WTC11 (cell line): Measurements from ENCODE around the gene EPHA1. TPM values are rescaled to one million over a fixed set of nuclear protein-coding genes. Genes with fewer than 3 reads are reported as not detected.
A peak's percentile ranks its signal among the peaks of the same experiment; 100 is the strongest.
"Not testable (repeated sequence)": the region's sequence is repeated elsewhere in the genome, so short reads cannot be mapped to it uniquely, and the experiment has no call there.

Experiments
- ATAC-seq: fragments of 200-7000 bp; cut with Tn5 transposase; 2 replicates; pipeline ENCODE4 v1.10.0; 2021; ENCODE audit warnings: mild to moderate bottlenecking, moderate library complexity
- CTCF ChIA-PET: fragments of 300-600 bp; sonication (Branson Sonifier 250); formaldehyde crosslinking; loops from one replicate; lab custom pipeline; 2021; ENCODE audit warnings: antibody characterized with exemption; lab: Charles Lee
- POLR2A ChIA-PET: fragments of 350-600 bp; sonication (Branson Sonifier 250); formaldehyde crosslinking; loops from one replicate; lab custom pipeline; 2021; ENCODE audit warnings: antibody characterized with exemption; lab: Charles Lee
- DNase-seq: peaks from one replicate; pipeline ENCODE4 v3.0.0; 2021; ENCODE audit warnings: low spot score
- H3K27ac Mint-ChIP-seq: 2 replicates; pipeline ENCODE4 v1.8.0; 2021; ENCODE audit warnings: mixed read lengths
- H3K27me3 Mint-ChIP-seq: 2 replicates; pipeline ENCODE4 v1.8.0; 2021; ENCODE audit warnings: low read depth, mild to moderate bottlenecking, moderate library complexity, mixed read lengths
- H3K36me3 Mint-ChIP-seq: 2 replicates; pipeline ENCODE4 v1.8.0; 2021; ENCODE audit warnings: mixed read lengths
- H3K4me1 Mint-ChIP-seq: 2 replicates; pipeline ENCODE4 v1.8.0; 2022; ENCODE audit warnings: mixed read lengths
- H3K4me3 Mint-ChIP-seq: 2 replicates; pipeline ENCODE4 v1.8.0; 2021; ENCODE audit warnings: mild to moderate bottlenecking, moderate library complexity, mixed read lengths
- H3K9me3 Mint-ChIP-seq: 2 replicates; pipeline ENCODE4 v1.8.0; 2021; ENCODE audit warnings: mixed read lengths
- ATF2 ChIP-seq: sonication (generic); formaldehyde crosslinking; IDR thresholded peaks from 2 replicates; pipeline ENCODE4 v1.8.1; 2022; ENCODE audit warnings: low read depth, missing genetic modification reagents, borderline replicate concordance
- E2F4 ChIP-seq: sonication (generic); formaldehyde crosslinking; IDR thresholded peaks from 2 replicates; pipeline ENCODE4 v1.8.1; 2022; ENCODE audit warnings: low read depth, mild to moderate bottlenecking, moderate library complexity, missing genetic modification reagents, borderline replicate concordance
- ERG ChIP-seq: fragments of 250-450 bp; sonication (Bioruptor Pico); IDR thresholded peaks from 2 replicates; pipeline ENCODE4 v1.8.0; 2021; ENCODE audit warnings: mild to moderate bottlenecking
- FOXJ3 ChIP-seq: sonication (generic); formaldehyde crosslinking; IDR thresholded peaks from 2 replicates; pipeline ENCODE4 v1.9.0; 2021; ENCODE audit warnings: missing genetic modification reagents, mild to moderate bottlenecking, borderline replicate concordance
- GRHL2 ChIP-seq: fragments of 250-450 bp; sonication (Bioruptor Pico); IDR thresholded peaks from 2 replicates; pipeline ENCODE4 v1.8.0; 2022; ENCODE audit warnings: mild to moderate bottlenecking, moderate library complexity; ENCODE audit not compliant: insufficient replicate concordance, severe bottlenecking
- GTF2I ChIP-seq: fragments of 250-450 bp; sonication (Bioruptor Pico); conservative IDR thresholded peaks from 2 replicates; pipeline ENCODE4 v1.4.0; 2021; ENCODE audit warnings: mild to moderate bottlenecking
- HMGA2 ChIP-seq: fragments of 250-450 bp; sonication (Bioruptor Pico); IDR thresholded peaks from 2 replicates; pipeline ENCODE4 v1.4.0; 2021; ENCODE audit warnings: mild to moderate bottlenecking, moderate library complexity
- KAT7 ChIP-seq: sonication (generic); formaldehyde crosslinking; IDR thresholded peaks from 2 replicates; pipeline ENCODE4 v1.8.1; 2023; ENCODE audit warnings: missing genetic modification reagents, mild to moderate bottlenecking, borderline replicate concordance
- MYBL2 ChIP-seq: sonication (generic); formaldehyde crosslinking; IDR thresholded peaks from 2 replicates; pipeline ENCODE4 v1.8.1; 2023; ENCODE audit warnings: mild to moderate bottlenecking, moderate library complexity, missing genetic modification reagents
- NFE2L1 ChIP-seq: sonication (generic); formaldehyde crosslinking; IDR thresholded peaks from 2 replicates; pipeline ENCODE4 v1.8.1; 2023; ENCODE audit warnings: missing genetic modification reagents
- NFYB ChIP-seq: sonication (generic); formaldehyde crosslinking; conservative IDR thresholded peaks from 2 replicates; pipeline ENCODE4 v1.8.0; 2022; ENCODE audit warnings: low read depth, missing genetic modification reagents
- OVOL2 ChIP-seq: fragments of 250-450 bp; sonication (Bioruptor Pico); IDR thresholded peaks from 2 replicates; pipeline ENCODE4 v1.9.0; 2021; ENCODE audit warnings: mild to moderate bottlenecking, borderline replicate concordance
- RELA ChIP-seq: sonication (generic); formaldehyde crosslinking; IDR thresholded peaks from 2 replicates; pipeline ENCODE4 v1.8.1; 2022; ENCODE audit warnings: missing genetic modification reagents, mild to moderate bottlenecking, borderline replicate concordance
- ZBTB43 ChIP-seq: sonication (generic); formaldehyde crosslinking; IDR thresholded peaks from 2 replicates; pipeline ENCODE4 v1.8.1; 2023; ENCODE audit warnings: mild to moderate bottlenecking, missing genetic modification reagents
- ZNF232 ChIP-seq: sonication (generic); formaldehyde crosslinking; IDR thresholded peaks from 2 replicates; pipeline ENCODE4 v1.8.0; 2022; ENCODE audit warnings: mild to moderate bottlenecking, missing genetic modification reagents
- ZNF396 ChIP-seq: fragments of 250-450 bp; sonication (Bioruptor Pico); IDR thresholded peaks from 2 replicates; pipeline ENCODE4 v1.8.0; 2021; ENCODE audit warnings: mild to moderate bottlenecking, moderate library complexity, borderline replicate concordance
- total RNA-seq: library from RNA; stranded (reverse); gene quantifications from 3 replicates; pipeline ENCODE4 v1.2.3, GENCODE V29; 2021

EPHA1 gene
- total RNA-seq, 1 experiment from 2014 or later, result 203 TPM

- TF ChIP-seq ZNF232 (CRISPR knock-in tag) (no peak), KAT7 (no peak), HMGA2 (no peak), NFYB (CRISPR knock-in tag) (no peak), ZNF396 (no peak), ERG (CRISPR knock-in tag) (no peak), MYBL2 (CRISPR knock-in tag) (no peak), GRHL2 (no peak), OVOL2 (no peak), FOXJ3 (CRISPR knock-in tag) (no peak), E2F4 (CRISPR knock-in tag) (no peak), ZBTB43 (no peak)
- TF ChIP-seq, all 79 proteins: peak for 0
These were observed 7.2 kb upstream of the EPHA1 start (continued) for GRCh38 chr7:143415742-143416397.

- DNase-seq, H3K9me3 Mint-ChIP-seq, H3K27me3 Mint-ChIP-seq, H3K4me3 Mint-ChIP-seq, ATAC-seq: not testable (repeated sequence)
- Mint-ChIP-seq H3K4me1 (peaks cover 84% of the 10 kb centered on the region), H3K36me3 (peaks cover 14% of the 10 kb centered on the region), H3K27ac (peak overlapping the region; percentile 40; the same call in 1 of the 2 replicates)
- ChIA-PET POLR2A (interaction anchor here (0.7 to 1.0 kb wide), 2 partner anchors 23 to 25 kb away, joined by 4 to 5 read pairs; no protein-coding TSS in a partner anchor), CTCF (interaction anchor here (0.5 to 3.1 kb wide), 8 partner anchors 8 to 970 kb away, joined by 3 to 19 read pairs (median 3); no protein-coding TSS in a partner anchor)
These were observed 6.6 kb upstream of the EPHA1 start for GRCh38 chr7:143415209-143415608.

GRCh38 chr7:143413123-143413522 lies 4.5 kb upstream of the EPHA1 start:
- Mint-ChIP-seq H3K27ac (peak overlapping the region; percentile 93), H3K4me3 (no peak overlapping the region), H3K27me3 (no peaks in the 10 kb centered on the region), H3K4me1 (peaks cover 85% of the 10 kb centered on the region), H3K36me3 (no peaks in the 10 kb centered on the region), H3K9me3 (no peaks in the 10 kb centered on the region)
- CTCF ChIA-PET, result no interaction called here
- POLR2A ChIA-PET, result no interaction called here
- no peak for TF ChIP-seq GTF2I
- no peak for TF ChIP-seq ATF2 (CRISPR knock-in tag)
- TF ChIP-seq NFE2L1 (CRISPR knock-in tag), result no peak
- TF ChIP-seq RELA (CRISPR knock-in tag), result no peak
- DNase-seq (no peak), ATAC-seq (no peak)
